MM.1S (cell line): ENCODE results near the gene PLXNA2.

Source experiments
- DNase-seq: peaks from one replicate; pipeline ENCODE4 v3.0.0-alpha.2; 2015
- H2AFZ ChIP-seq: fragments of 300-600 bp; sonication (generic); 2 replicates; pipeline ENCODE4 v1.6.0; 2016; ENCODE audit warnings: antibody characterized with exemption, low read length
- H3F3A ChIP-seq: fragments of 300-600 bp; sonication (generic); 2 replicates; pipeline ENCODE4 v1.6.1; 2016; ENCODE audit warnings: mild to moderate bottlenecking, antibody characterized with exemption, low read length, moderate library complexity, mixed read lengths; ENCODE audit not compliant: insufficient read depth
- H3K27ac ChIP-seq: fragments of 300-600 bp; sonication (generic); 2 replicates; pipeline ENCODE4 v1.5.1; 2016; ENCODE audit warnings: mild to moderate bottlenecking, low read length
- H3K27me3 ChIP-seq: fragments of 300-600 bp; sonication (generic); replicated peaks from 2 replicates; pipeline ENCODE4 v1.6.0; 2016; ENCODE audit warnings: low read length; ENCODE audit not compliant: insufficient read depth
- H3K36me3 ChIP-seq: fragments of 300-600 bp; sonication (generic); replicated peaks from 2 replicates; pipeline ENCODE4 v1.6.1; 2016; ENCODE audit warnings: mild to moderate bottlenecking, low read length, mixed read lengths; ENCODE audit not compliant: insufficient read depth
- H3K4me1 ChIP-seq: fragments of 300-600 bp; sonication (generic); 2 replicates; pipeline ENCODE4 v1.6.1; 2016; ENCODE audit warnings: low read length, mixed read lengths
- H3K4me2 ChIP-seq: fragments of 300-600 bp; sonication (generic); 2 replicates; pipeline ENCODE4 v1.6.0; 2016; ENCODE audit warnings: low read depth, low read length
- H3K4me3 ChIP-seq: fragments of 300-600 bp; sonication (generic); 2 replicates; pipeline ENCODE4 v1.5.1; 2016; ENCODE audit warnings: low read length, mixed read lengths
- H3K79me2 ChIP-seq: fragments of 300-600 bp; sonication (generic); 2 replicates; pipeline ENCODE4 v1.6.1; 2016; ENCODE audit warnings: mixed run types, low read length, mixed read lengths
- H3K9ac ChIP-seq: fragments of 300-600 bp; sonication (generic); 2 replicates; pipeline ENCODE4 v1.6.1; 2016; ENCODE audit warnings: low read length, mixed read lengths
- H3K9me2 ChIP-seq: fragments of 300-600 bp; sonication (generic); replicated peaks from 2 replicates; pipeline ENCODE4 v1.6.1; 2016; ENCODE audit warnings: mild to moderate bottlenecking, low read length, mixed read lengths; ENCODE audit not compliant: insufficient read depth
- H3K9me3 ChIP-seq: fragments of 300-600 bp; sonication (generic); replicated peaks from 2 replicates; pipeline ENCODE4 v1.6.1; 2016; ENCODE audit warnings: mild to moderate bottlenecking, low read length, mixed read lengths; ENCODE audit not compliant: insufficient read depth
- H4K20me1 ChIP-seq: fragments of 300-600 bp; sonication (generic); 2 replicates; pipeline ENCODE4 v1.6.1; 2016; ENCODE audit warnings: mild to moderate bottlenecking, low read length, moderate library complexity, mixed read lengths; ENCODE audit not compliant: insufficient read depth
- EZH2 ChIP-seq: fragments of 300-600 bp; sonication (generic); optimal IDR thresholded peaks from 2 replicates; pipeline ENCODE3; 2017; ENCODE audit warnings: low read depth, mild to moderate bottlenecking, antibody characterized with exemption, low read length, mixed read lengths
- EZH2phosphoT487 ChIP-seq: fragments of 300-600 bp; sonication (generic); IDR thresholded peaks from 2 replicates; pipeline ENCODE4 v1.6.1; 2018; ENCODE audit warnings: antibody characterized with exemption, low read length
- TF ChIP-seq, protein P1 (sequence below): fragments of 300-600 bp; sonication (generic); IDR thresholded peaks from 2 replicates; pipeline ENCODE4 v1.5.1; 2016; ENCODE audit warnings: antibody characterized with exemption, low read length, mixed read lengths

The PLXNA2 gene

GRCh38 chr1:208161656-208162375 is 82.4 kb downstream of the PLXNA2 start:
- Histone ChIP-seq H3K9me3 (no peaks in the 10 kb centered on the region), H3F3A (no peaks in the 10 kb centered on the region), H3K27me3 (no peaks in the 10 kb centered on the region), H3K27ac (no peak overlapping the region), H3K79me2 (no peaks in the 10 kb centered on the region), H3K9me2 (no peaks in the 10 kb centered on the region), H3K36me3 (no peaks in the 10 kb centered on the region), H3K4me1 (no peaks in the 10 kb centered on the region), H3K4me2 (no peak overlapping the region), H4K20me1 (no peaks in the 10 kb centered on the region), H2AFZ (no peak overlapping the region), H3K9ac (no peak overlapping the region), H3K4me3 (no peak overlapping the region)
- no peak for TF ChIP-seq EZH2phosphoT487
- no peak for DNase-seq

DNA sequence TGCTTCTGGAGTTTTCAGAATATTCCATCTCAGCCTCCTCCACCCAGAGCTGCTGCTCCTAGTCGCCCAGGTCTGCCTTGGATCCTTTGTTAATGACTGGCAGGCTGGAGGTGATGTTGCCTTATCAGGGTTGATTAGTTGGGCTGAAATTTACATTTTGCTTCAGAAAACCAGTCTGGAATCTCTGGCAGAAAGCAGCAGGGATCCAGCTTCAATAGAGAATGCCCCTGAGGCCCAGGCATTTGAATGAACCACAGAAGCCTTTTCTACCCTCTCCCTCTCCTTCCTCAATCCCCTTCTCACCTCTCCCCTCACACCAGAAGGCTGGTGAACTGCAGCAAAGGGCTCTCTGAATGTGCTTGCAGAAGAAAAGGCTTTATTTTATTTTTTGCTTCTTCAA is 83.2 kb downstream of the PLXNA2 start:
- Histone ChIP-seq H3K27ac (no peak overlapping the region), H2AFZ (no peak overlapping the region), H3K4me3 (no peak overlapping the region), H4K20me1 (no peaks in the 10 kb centered on the region), H3K79me2 (no peaks in the 10 kb centered on the region), H3K4me2 (no peak overlapping the region), H3K36me3 (no peaks in the 10 kb centered on the region), H3K9me2 (no peaks in the 10 kb centered on the region), H3K4me1 (no peaks in the 10 kb centered on the region), H3F3A (no peaks in the 10 kb centered on the region), H3K27me3 (no peaks in the 10 kb centered on the region), H3K9me3 (no peaks in the 10 kb centered on the region), H3K9ac (no peak overlapping the region)
- TF ChIP-seq EZH2phosphoT487: no peak
- no peak for TF ChIP-seq EZH2
- TF ChIP-seq, protein P1, sequence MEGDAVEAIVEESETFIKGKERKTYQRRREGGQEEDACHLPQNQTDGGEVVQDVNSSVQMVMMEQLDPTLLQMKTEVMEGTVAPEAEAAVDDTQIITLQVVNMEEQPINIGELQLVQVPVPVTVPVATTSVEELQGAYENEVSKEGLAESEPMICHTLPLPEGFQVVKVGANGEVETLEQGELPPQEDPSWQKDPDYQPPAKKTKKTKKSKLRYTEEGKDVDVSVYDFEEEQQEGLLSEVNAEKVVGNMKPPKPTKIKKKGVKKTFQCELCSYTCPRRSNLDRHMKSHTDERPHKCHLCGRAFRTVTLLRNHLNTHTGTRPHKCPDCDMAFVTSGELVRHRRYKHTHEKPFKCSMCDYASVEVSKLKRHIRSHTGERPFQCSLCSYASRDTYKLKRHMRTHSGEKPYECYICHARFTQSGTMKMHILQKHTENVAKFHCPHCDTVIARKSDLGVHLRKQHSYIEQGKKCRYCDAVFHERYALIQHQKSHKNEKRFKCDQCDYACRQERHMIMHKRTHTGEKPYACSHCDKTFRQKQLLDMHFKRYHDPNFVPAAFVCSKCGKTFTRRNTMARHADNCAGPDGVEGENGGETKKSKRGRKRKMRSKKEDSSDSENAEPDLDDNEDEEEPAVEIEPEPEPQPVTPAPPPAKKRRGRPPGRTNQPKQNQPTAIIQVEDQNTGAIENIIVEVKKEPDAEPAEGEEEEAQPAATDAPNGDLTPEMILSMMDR: no peak
- DNase-seq: no peak

GRCh38 chr1:208160259-208160819 is 83.8 kb downstream of the PLXNA2 start:
- Histone ChIP-seq H2AFZ (no peak overlapping the region), H3K9me3 (no peaks in the 10 kb centered on the region), H3F3A (no peaks in the 10 kb centered on the region), H3K4me2 (no peak overlapping the region), H4K20me1 (no peaks in the 10 kb centered on the region), H3K4me3 (no peak overlapping the region), H3K36me3 (no peaks in the 10 kb centered on the region), H3K27me3 (no peaks in the 10 kb centered on the region), H3K27ac (no peak overlapping the region), H3K4me1 (no peaks in the 10 kb centered on the region), H3K9me2 (no peaks in the 10 kb centered on the region), H3K9ac (no peak overlapping the region), H3K79me2 (no peaks in the 10 kb centered on the region)
- DNase-seq: no peak
- TF ChIP-seq EZH2phosphoT487: no peak

DNA sequence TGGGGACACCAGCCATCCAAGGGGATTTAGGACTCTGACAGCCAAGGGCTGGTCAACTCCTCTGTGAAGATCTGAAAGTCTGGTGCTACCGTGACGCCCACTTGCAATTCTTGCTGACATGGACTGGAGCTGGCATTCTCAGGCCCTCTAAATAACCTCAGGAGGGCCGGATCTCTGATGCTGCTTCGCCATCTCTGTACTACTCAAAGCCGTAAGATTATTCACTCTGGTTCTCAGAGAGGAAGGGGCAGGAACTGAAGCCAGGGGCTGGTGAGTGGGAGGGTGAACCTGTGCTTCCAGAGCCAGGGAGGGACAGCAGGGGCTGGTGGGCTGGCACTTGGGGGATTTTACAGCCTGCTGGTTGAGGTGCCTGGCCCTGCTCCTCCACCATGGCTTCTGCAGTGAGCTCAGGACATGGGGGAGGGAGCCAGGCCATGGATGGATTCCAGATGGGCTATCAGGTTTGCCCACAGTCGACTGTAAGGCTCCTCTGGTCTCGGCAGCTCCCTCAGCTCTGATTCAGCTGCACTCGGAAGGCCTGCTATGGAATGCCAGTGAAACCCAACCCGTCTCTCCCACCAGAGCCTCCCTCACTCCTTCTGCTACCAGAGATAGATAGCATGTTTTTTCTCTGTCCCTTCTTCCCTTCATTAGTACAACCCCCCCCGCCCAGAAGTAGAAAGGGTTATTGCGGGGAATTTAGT is 84.5 kb downstream of the PLXNA2 start:
- Histone ChIP-seq H3F3A (no peaks in the 10 kb centered on the region), H3K27ac (no peak overlapping the region), H3K9me3 (no peaks in the 10 kb centered on the region), H3K4me1 (no peaks in the 10 kb centered on the region), H3K9ac (no peak overlapping the region), H3K9me2 (no peaks in the 10 kb centered on the region), H2AFZ (no peak overlapping the region), H3K79me2 (no peaks in the 10 kb centered on the region), H4K20me1 (no peaks in the 10 kb centered on the region), H3K4me2 (no peak overlapping the region), H3K36me3 (no peaks in the 10 kb centered on the region), H3K27me3 (no peaks in the 10 kb centered on the region), H3K4me3 (no peak overlapping the region)
- DNase-seq: no peak
- no peak for TF ChIP-seq EZH2
- TF ChIP-seq, protein P1: no peak
- no peak for TF ChIP-seq EZH2phosphoT487
